HAP-1 (cell line): ENCODE results near the gene BLOC1S5.
"Not testable (repeated sequence)": the region's sequence is repeated elsewhere in the genome, so short reads cannot be mapped to it uniquely, and the experiment has no call there.

Experiments used
- DNase-seq, 2 experiments: peaks; one replicate each; pipeline ENCODE4 v3.0.0-alpha.2; 2016 to 2020; ENCODE audit warnings: low spot score in 2 of 2
- H3K27me3 ChIP-seq: fragments of 250-450 bp; sonication (Bioruptor Pico); 2 replicates; pipeline ENCODE4 v1.5.1; 2020; ENCODE audit warnings: low read depth, mild to moderate bottlenecking, moderate library complexity
- H3K36me3 ChIP-seq: fragments of 250-450 bp; sonication (Bioruptor Pico); replicated peaks from 2 replicates; pipeline ENCODE4 v1.5.1; 2020; ENCODE audit warnings: mild to moderate bottlenecking
- H3K4me1 ChIP-seq: fragments of 250-450 bp; sonication (Bioruptor Pico); 2 replicates; pipeline ENCODE4 v1.5.1; 2020; ENCODE audit warnings: mild to moderate bottlenecking
- H3K4me3 ChIP-seq: fragments of 250-450 bp; sonication (Bioruptor Pico); 2 replicates; pipeline ENCODE4 v1.5.1; 2020; ENCODE audit warnings: mild to moderate bottlenecking, moderate library complexity
- H3K9me3 ChIP-seq: fragments of 250-450 bp; sonication (Bioruptor Pico); 2 replicates; pipeline ENCODE4 v1.5.1; 2020; ENCODE audit warnings: mild to moderate bottlenecking, moderate library complexity
- in situ Hi-C: fragments of 300-500 bp; cut with MboI; formaldehyde crosslinking; loops from 3 replicates; pipeline ENCODE4 v1.14.3; 2020; ENCODE audit warnings: low sequenced_read_pairs, inconsistent platforms, mixed read lengths

BLOC1S5 gene

GRCh38 chr6:8045769-8046168 lies 18.4 kb downstream of the BLOC1S5 start:
- H3K27me3 ChIP-seq, H3K4me1 ChIP-seq, H3K36me3 ChIP-seq, H3K4me3 ChIP-seq, in situ Hi-C loops, DNase-seq, H3K9me3 ChIP-seq: not testable (repeated sequence)

GRCh38 chr6:8043221-8043620 lies 21.0 kb downstream of the BLOC1S5 start:
- no peak for DNase-seq
- peaks cover 5% of the 10 kb centered on the region; the same call in 1 of the 2 replicates for H3K4me1 ChIP-seq
- H3K4me3 ChIP-seq: no peak overlapping the region
- H3K27me3 ChIP-seq: no peaks in the 10 kb centered on the region
- no peaks in the 10 kb centered on the region for H3K9me3 ChIP-seq
- no peaks in the 10 kb centered on the region; the same call in 1 of the 2 replicates for H3K36me3 ChIP-seq
- in situ Hi-C loops: no loop called here

GRCh38 chr6:8041913-8042583 lies 22.1 kb downstream of the BLOC1S5 start:
- no peaks in the 10 kb centered on the region for H3K27me3 ChIP-seq
- no peaks in the 10 kb centered on the region for H3K4me1 ChIP-seq
- H3K4me3 ChIP-seq: no peak overlapping the region
- in situ Hi-C loops: no loop called here
- DNase-seq: no peak
- no peaks in the 10 kb centered on the region for H3K9me3 ChIP-seq
- no peaks in the 10 kb centered on the region for H3K36me3 ChIP-seq

GRCh38 chr6:8034107-8034506 lies 30.1 kb downstream of the BLOC1S5 start:
- H3K9me3 ChIP-seq, H3K27me3 ChIP-seq, H3K4me1 ChIP-seq, in situ Hi-C loops, DNase-seq, H3K4me3 ChIP-seq, H3K36me3 ChIP-seq: not testable (repeated sequence)

GRCh38 chr6:8030920-8031319 lies 33.3 kb downstream of the BLOC1S5 start:
- no peak for DNase-seq
- in situ Hi-C loops: no loop called here
- H3K36me3 ChIP-seq: no peaks in the 10 kb centered on the region
- no peaks in the 10 kb centered on the region for H3K27me3 ChIP-seq
- H3K4me1 ChIP-seq: no peaks in the 10 kb centered on the region
- no peaks in the 10 kb centered on the region for H3K9me3 ChIP-seq
- no peak overlapping the region for H3K4me3 ChIP-seq

GRCh38 chr6:8029243-8029870 lies 34.8 kb downstream of the BLOC1S5 start:
- Histone ChIP-seq H3K36me3 (no peaks in the 10 kb centered on the region), H3K4me3 (no peak overlapping the region), H3K27me3 (no peaks in the 10 kb centered on the region), H3K9me3 (no peaks in the 10 kb centered on the region), H3K4me1 (no peaks in the 10 kb centered on the region)
- peak in 1 of 2 experiments; percentile 21 for DNase-seq
- in situ Hi-C loops: no loop called here

GRCh38 chr6:8027965-8028651 lies 36.1 kb downstream of the BLOC1S5 start:
- Histone ChIP-seq H3K36me3 (no peaks in the 10 kb centered on the region), H3K9me3 (no peaks in the 10 kb centered on the region), H3K4me3 (no peak overlapping the region), H3K4me1 (no peaks in the 10 kb centered on the region), H3K27me3 (no peaks in the 10 kb centered on the region)
- no peak for DNase-seq
- in situ Hi-C loops: no loop called here

- no peaks in the 10 kb centered on the region for H3K4me1 ChIP-seq
- H3K9me3 ChIP-seq: no peaks in the 10 kb centered on the region
- H3K27me3 ChIP-seq: no peaks in the 10 kb centered on the region
- no peak for DNase-seq
- in situ Hi-C loops: no loop called here
- H3K36me3 ChIP-seq: no peaks in the 10 kb centered on the region
- H3K4me3 ChIP-seq: no peak overlapping the region
These were observed 37.4 kb downstream of the BLOC1S5 start for GRCh38 chr6:8026800-8027199.

GRCh38 chr6:8025191-8025590 lies 39.0 kb downstream of the BLOC1S5 start:
- in situ Hi-C loops: no loop called here
- H3K4me3 ChIP-seq: no peak overlapping the region
- no peaks in the 10 kb centered on the region for H3K4me1 ChIP-seq
- H3K9me3 ChIP-seq: no peaks in the 10 kb centered on the region
- DNase-seq: no peak
- no peaks in the 10 kb centered on the region for H3K36me3 ChIP-seq
- H3K27me3 ChIP-seq: no peaks in the 10 kb centered on the region

GRCh38 chr6:8023638-8024037 lies 40.6 kb downstream of the BLOC1S5 start:
- Histone ChIP-seq H3K9me3 (no peaks in the 10 kb centered on the region), H3K36me3 (no peaks in the 10 kb centered on the region), H3K27me3 (no peaks in the 10 kb centered on the region), H3K4me3 (no peak overlapping the region), H3K4me1 (0 out of 2 replicates have a peak, but pooled peaks cover 2% of the 10 kb centered on the region)
- no peak for DNase-seq
- in situ Hi-C loops: no loop called here

- no peak for DNase-seq
- no peak overlapping the region for H3K4me3 ChIP-seq
- no peaks in the 10 kb centered on the region for H3K27me3 ChIP-seq
- no peaks in the 10 kb centered on the region for H3K9me3 ChIP-seq
- in situ Hi-C loops: no loop called here
- H3K36me3 ChIP-seq: no peaks in the 10 kb centered on the region
- H3K4me1 ChIP-seq: 0 out of 2 replicates have a peak, but pooled peaks cover 2% of the 10 kb centered on the region
These were observed 44.1 kb downstream of the BLOC1S5 start for GRCh38 chr6:8020083-8020482.

- in situ Hi-C loops: no loop called here
- H3K4me1 ChIP-seq: 0 out of 2 replicates have a peak, but pooled peaks cover 2% of the 10 kb centered on the region
- no peak overlapping the region for H3K4me3 ChIP-seq
- no peaks in the 10 kb centered on the region for H3K27me3 ChIP-seq
- no peak for DNase-seq
- H3K9me3 ChIP-seq: no peaks in the 10 kb centered on the region
- H3K36me3 ChIP-seq: no peaks in the 10 kb centered on the region; the same call in 1 of the 2 replicates
These were observed 46.5 kb downstream of the BLOC1S5 start for GRCh38 chr6:8017705-8018104.

GRCh38 chr6:8017276-8017701 lies 46.9 kb downstream of the BLOC1S5 start:
- no peaks in the 10 kb centered on the region; the same call in 1 of the 2 replicates for H3K36me3 ChIP-seq
- DNase-seq: no peak
- H3K4me3 ChIP-seq: no peak overlapping the region
- in situ Hi-C loops: no loop called here
- 0 out of 2 replicates have a peak, but pooled peaks cover 2% of the 10 kb centered on the region for H3K4me1 ChIP-seq
- no peaks in the 10 kb centered on the region for H3K27me3 ChIP-seq
- H3K9me3 ChIP-seq: no peaks in the 10 kb centered on the region

GRCh38 chr6:8014947-8015346 lies 49.2 kb downstream of the BLOC1S5 start:
- DNase-seq: no peak
- no peaks in the 10 kb centered on the region; the same call in 1 of the 2 replicates for H3K36me3 ChIP-seq
- H3K4me3 ChIP-seq: no peak overlapping the region
- in situ Hi-C loops: no loop called here
- no peaks in the 10 kb centered on the region for H3K9me3 ChIP-seq
- H3K4me1 ChIP-seq: 0 out of 2 replicates have a peak, but pooled peaks cover 1% of the 10 kb centered on the region
- H3K27me3 ChIP-seq: no peaks in the 10 kb centered on the region
